ENCODE results near the gene TCF20. TPM values are rescaled to one million over a fixed set of nuclear protein-coding genes. Genes with fewer than 3 reads are reported as not detected.

TCF20 gene
- total and polyA plus RNA-seq, 2 experiments from 2014 or later = 5.9 to 34.3 TPM

GRCh38 chr22:42285604-42286003, 15.2 kb upstream of the TCF20 start:
- H3K27ac ChIP-seq = no peak overlapping the region
- H3K79me2 ChIP-seq = no peaks in the 10 kb centered on the region
- H3K27me3 ChIP-seq = peaks cover 7% of the 10 kb centered on the region
- H3K4me1 ChIP-seq (ENCODE audit: insufficient read depth) = peaks cover 17% of the 10 kb centered on the region
- H3K36me3 ChIP-seq (replicated peaks; ENCODE audit: insufficient read depth, low read depth) = no peaks in the 10 kb centered on the region
- H3K9me3 ChIP-seq (ENCODE audit: low read depth) = no peaks in the 10 kb centered on the region
- WGBS (ENCODE audit: low lambda C conversion rate, missing lambda C conversion rate) = 92% methylated on average over 5 of the region's 5 CpGs
- no peak overlapping the region for H3K4me3 ChIP-seq
- DNase-seq (ENCODE audit: low spot score) = no peak
- no peak overlapping the region for H2AFZ ChIP-seq
- no peak for TF ChIP-seq CTCF (IDR thresholded peaks at IDR 0.05; ENCODE audit: poor library complexity)
- H3K9me2 ChIP-seq (replicated peaks; ENCODE audit: insufficient read depth) = no peaks in the 10 kb centered on the region
- H3K4me2 ChIP-seq = no peak overlapping the region
- no peaks in the 10 kb centered on the region for H4K20me1 ChIP-seq (ENCODE audit: insufficient read depth, poor library complexity, severe bottlenecking)

GRCh38 chr22:42284643-42285181, 14.3 kb upstream of the TCF20 start:
- H4K20me1 ChIP-seq (ENCODE audit: insufficient read depth, poor library complexity, severe bottlenecking) = no peaks in the 10 kb centered on the region
- H2AFZ ChIP-seq = no peak overlapping the region
- no peaks in the 10 kb centered on the region for H3K9me2 ChIP-seq (replicated peaks; ENCODE audit: insufficient read depth)
- peak overlapping the region; percentile 89 for H3K4me2 ChIP-seq
- H3K4me3 ChIP-seq = no peak overlapping the region
- H3K9me3 ChIP-seq (ENCODE audit: low read depth) = no peaks in the 10 kb centered on the region
- no peaks in the 10 kb centered on the region for H3K36me3 ChIP-seq (replicated peaks; ENCODE audit: insufficient read depth, low read depth)
- no peaks in the 10 kb centered on the region for H3K79me2 ChIP-seq
- no peak overlapping the region for H3K27ac ChIP-seq
- WGBS (ENCODE audit: low lambda C conversion rate, missing lambda C conversion rate) = 94% methylated on average over 14 of the region's 14 CpGs
- TF ChIP-seq CTCF (IDR thresholded peaks at IDR 0.05; ENCODE audit: poor library complexity) = no peak
- TF ChIP-seq EZH2 (IDR thresholded peaks at IDR 0.05; ENCODE audit: borderline replicate concordance) = no peak
- no peak for TF ChIP-seq EZH2phosphoT487 (IDR thresholded peaks at IDR 0.05; ENCODE audit: low read depth, severe bottlenecking, unreplicated experiment)
- H3K27me3 ChIP-seq = peaks cover 7% of the 10 kb centered on the region
- H3K4me1 ChIP-seq (ENCODE audit: insufficient read depth) = peaks cover 17% of the 10 kb centered on the region
- DNase-seq (ENCODE audit: low spot score) = no peak

GRCh38 chr22:42284202-42284591, 13.7 kb upstream of the TCF20 start:
- H3K4me2 ChIP-seq = peak overlapping the region; percentile 89

More at GRCh38 chr22:42284202-42284591, 13.7 kb upstream of the TCF20 start:
- Histone ChIP-seq H3K27me3 (peaks cover 7% of the 10 kb centered on the region), H2AFZ (no peak overlapping the region), H4K20me1 (ENCODE audit: insufficient read depth, poor library complexity, severe bottlenecking) (no peaks in the 10 kb centered on the region), H3K27ac (no peak overlapping the region), H3K4me3 (no peak overlapping the region), H3K9me3 (ENCODE audit: low read depth) (no peaks in the 10 kb centered on the region), H3K4me1 (ENCODE audit: insufficient read depth) (peaks cover 19% of the 10 kb centered on the region), H3K79me2 (no peaks in the 10 kb centered on the region), H3K9me2 (replicated peaks; ENCODE audit: insufficient read depth) (no peaks in the 10 kb centered on the region), H3K36me3 (replicated peaks; ENCODE audit: insufficient read depth, low read depth) (no peaks in the 10 kb centered on the region)
- DNase-seq (ENCODE audit: low spot score) = no peak
- TF ChIP-seq CTCF (IDR thresholded peaks at IDR 0.05; ENCODE audit: poor library complexity) = no peak
- no peak for TF ChIP-seq EZH2 (IDR thresholded peaks at IDR 0.05; ENCODE audit: borderline replicate concordance)
- no peak for TF ChIP-seq EZH2phosphoT487 (IDR thresholded peaks at IDR 0.05; ENCODE audit: low read depth, severe bottlenecking, unreplicated experiment)
- 58% methylated on average over 6 of the region's 7 CpGs for WGBS (ENCODE audit: low lambda C conversion rate, missing lambda C conversion rate)

Measured in hepatocyte (in vitro differentiated cells).